Epithelial cell of proximal tubule (primary cell): Measurements from ENCODE around the gene BGLAP. TPM values are rescaled to one million over a fixed set of nuclear protein-coding genes. Genes with fewer than 3 reads are reported as not detected.

Experiments used
- DNase-seq: peaks from one replicate; pipeline ENCODE4 v3.0.0-alpha.2; 2011; ENCODE audit warnings: low read depth
- H3K4me3 ChIP-seq: 2 replicates; pipeline ENCODE4 v1.5.1; 2011; ENCODE audit warnings: low read depth, mild to moderate bottlenecking, low read length
- total RNA-seq: library from RNA; depleted of rRNA; stranded (reverse); fragments of >200 nt; gene quantifications from 2 replicates; pipeline ENCODE4 v1.2.3, GENCODE V29; 2015
- TF ChIP-seq, protein P1 (sequence below): conservative IDR thresholded peaks from 2 replicates; pipeline ENCODE4 v1.5.1; 2012; ENCODE audit warnings: low read depth, mild to moderate bottlenecking, low read length

BGLAP gene
- total RNA-seq, 1 donor from 2014 or later, result 0.29 TPM

DNA sequence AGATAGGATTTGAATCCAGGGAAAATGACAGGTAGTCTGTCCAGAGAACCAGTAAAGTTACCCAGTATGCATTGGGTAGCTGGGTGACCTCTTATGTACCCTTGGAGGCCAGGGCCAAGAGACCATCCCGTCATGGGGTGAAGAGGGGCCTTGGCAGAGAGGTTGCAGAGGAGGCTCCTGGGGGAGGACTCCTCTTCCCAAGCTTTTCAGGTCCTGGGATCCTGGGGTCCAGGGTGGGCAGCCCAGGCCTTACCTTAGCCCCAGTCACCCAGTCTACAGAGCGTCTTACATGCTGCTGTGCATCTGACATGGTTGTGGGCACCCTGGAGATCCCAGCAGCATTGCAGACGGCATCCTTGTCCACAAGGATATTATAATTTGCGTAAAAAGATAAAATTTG is 15.2 kb upstream of the BGLAP start:
- DNase-seq, result no peak
- TF ChIP-seq, protein P1, sequence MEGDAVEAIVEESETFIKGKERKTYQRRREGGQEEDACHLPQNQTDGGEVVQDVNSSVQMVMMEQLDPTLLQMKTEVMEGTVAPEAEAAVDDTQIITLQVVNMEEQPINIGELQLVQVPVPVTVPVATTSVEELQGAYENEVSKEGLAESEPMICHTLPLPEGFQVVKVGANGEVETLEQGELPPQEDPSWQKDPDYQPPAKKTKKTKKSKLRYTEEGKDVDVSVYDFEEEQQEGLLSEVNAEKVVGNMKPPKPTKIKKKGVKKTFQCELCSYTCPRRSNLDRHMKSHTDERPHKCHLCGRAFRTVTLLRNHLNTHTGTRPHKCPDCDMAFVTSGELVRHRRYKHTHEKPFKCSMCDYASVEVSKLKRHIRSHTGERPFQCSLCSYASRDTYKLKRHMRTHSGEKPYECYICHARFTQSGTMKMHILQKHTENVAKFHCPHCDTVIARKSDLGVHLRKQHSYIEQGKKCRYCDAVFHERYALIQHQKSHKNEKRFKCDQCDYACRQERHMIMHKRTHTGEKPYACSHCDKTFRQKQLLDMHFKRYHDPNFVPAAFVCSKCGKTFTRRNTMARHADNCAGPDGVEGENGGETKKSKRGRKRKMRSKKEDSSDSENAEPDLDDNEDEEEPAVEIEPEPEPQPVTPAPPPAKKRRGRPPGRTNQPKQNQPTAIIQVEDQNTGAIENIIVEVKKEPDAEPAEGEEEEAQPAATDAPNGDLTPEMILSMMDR, result no peak
- no peak overlapping the region for H3K4me3 ChIP-seq

DNA sequence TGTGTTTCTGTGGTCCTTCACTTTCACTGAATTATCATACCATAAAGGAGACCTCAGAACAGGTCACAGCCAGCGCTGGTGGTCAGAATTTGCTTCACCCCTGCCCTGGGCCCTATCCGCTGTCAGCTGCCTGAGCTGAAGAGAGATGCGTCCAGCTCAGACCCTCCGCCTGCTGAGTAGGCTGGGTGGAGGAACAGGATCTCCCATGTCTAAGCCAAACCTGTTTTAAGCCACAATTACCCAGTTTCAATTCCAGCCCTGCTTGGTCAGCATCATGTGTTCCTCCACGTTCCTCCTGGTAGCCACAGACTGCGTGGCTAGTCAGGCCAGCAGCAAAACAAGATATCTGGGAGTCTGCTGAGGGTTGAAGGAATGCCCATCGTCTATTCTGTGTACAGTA is 13.5 kb upstream of the BGLAP start:
- no peak for DNase-seq
- TF ChIP-seq, protein P1, result no peak
- H3K4me3 ChIP-seq, result no peak overlapping the region

DNA sequence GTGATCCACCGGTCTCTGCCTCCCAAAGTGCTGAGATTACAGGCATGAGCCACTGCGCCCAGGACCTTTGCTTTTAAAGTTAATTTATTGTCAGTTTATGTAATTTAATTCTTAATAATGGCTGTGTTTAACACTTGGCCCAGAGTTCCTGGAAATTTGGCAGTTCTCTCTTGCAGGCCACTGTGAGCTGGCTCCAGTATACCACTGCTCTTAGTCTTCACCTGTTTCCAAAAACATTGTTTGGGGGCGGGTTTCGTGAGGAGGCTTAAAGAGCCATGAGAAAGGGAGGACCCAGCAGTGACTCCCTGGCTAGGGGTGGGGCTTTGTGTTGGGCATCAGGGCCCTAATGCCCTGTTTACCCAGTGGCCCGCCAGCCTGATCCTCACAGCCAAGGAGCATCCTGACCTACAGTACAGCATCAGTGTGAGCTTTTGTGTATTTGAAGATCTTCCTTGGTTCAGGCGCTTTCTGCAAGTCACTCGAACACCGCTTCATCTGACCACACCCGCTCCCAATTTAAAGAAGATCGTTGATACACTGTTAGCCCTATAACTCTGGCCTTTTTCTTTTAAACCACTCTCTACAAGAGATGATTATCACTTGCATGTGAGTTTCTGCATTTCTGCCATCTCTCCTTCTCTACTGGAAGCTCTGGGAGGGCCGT is 12.0 kb upstream of the BGLAP start:
- H3K4me3 ChIP-seq, result no peak overlapping the region
- TF ChIP-seq, protein P1, result no peak
- no peak for DNase-seq

DNA sequence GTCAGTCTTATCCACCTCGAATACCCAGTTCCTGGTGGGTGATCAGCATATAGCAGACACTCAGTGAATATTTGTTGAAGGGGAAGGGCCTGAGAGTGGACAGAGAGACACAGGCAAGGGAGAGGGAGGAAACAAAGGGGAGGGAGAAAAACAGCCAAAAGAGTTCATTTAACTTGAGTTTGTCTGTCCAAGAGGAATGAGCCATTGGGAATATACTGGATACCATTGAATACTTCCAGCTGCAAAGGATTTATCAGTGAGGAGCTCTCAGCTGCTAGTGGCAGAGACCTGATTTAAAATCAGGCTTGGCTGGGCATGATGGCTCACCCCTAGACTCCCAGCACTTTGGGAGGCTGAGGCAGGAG is 11.5 kb upstream of the BGLAP start:
- no peak overlapping the region for H3K4me3 ChIP-seq
- no peak for DNase-seq
- TF ChIP-seq, protein P1, result no peak

DNA sequence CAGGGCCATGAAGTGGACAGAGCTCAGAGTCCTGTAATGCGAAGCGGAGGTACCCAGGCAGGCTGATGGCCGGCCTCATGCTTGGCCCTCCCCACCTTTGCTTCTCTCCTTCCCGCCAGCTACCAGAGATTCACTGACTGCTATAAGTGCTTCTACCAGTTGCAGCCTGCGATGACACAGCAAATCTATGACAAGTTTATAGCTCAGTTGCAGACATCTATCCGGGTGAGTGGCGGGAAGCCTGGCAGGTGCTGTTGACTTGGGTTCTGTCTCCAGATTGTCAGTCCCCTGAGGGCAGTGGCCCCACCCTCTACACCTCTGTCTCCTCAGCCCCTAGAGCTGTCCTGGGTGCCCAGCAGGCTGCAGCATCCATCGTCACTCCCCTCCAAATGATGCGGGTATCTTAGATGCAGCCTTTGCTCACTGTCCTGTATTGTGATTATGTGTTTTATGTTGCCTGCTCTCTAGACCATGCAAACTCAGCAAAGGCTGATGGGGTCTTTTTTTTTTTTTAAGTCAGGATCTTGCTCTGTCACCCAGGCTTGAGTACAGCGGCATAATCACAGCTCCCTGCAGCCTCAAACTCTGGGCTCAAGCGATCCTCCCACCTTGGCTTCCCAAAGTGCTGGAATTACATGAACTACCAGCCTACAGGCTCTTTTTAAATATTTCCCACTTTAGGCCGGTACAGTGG is 9.6 kb upstream of the BGLAP start:
- TF ChIP-seq, protein P1, result no peak
- no peak overlapping the region for H3K4me3 ChIP-seq
- no peak for DNase-seq

DNA sequence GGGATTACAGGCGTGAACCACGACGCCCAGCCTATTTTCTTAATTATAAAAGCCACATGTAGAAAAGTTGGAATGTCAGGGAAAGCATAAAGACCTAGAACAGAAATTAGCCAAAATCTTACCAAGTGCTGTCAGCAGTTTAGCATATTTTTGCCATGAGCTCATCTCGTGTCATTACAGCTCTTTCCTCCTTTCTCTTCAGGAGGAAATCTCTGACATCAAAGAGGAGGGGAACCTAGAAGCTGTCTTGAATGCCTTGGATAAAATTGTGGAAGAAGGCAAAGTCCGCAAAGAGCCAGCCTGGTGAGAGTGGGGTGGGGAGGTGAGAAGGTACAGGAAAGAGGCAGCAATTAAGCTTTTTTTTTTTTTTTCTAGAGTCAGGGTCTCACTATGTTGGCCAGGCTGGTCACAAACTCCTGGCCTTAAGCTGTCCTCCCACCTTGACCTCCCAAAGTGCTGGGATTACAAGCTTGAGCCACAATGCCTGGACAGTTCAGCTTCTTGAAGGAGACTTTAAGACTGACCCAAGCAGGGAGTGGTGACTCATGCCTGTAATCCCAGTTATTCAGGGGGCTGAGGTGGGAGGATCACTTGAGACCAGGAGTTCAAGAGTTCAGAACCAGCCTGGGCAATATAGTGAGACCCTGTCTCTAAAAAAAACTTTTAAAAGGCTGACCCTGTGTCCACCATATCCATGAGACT is 8.4 kb upstream of the BGLAP start:
- no peak overlapping the region for H3K4me3 ChIP-seq
- no peak for DNase-seq
- TF ChIP-seq, protein P1, result no peak
